LNCAP (cell line): Measurements from ENCODE around the gene FBXL20.

Experiments
- CTCF ChIP-seq: fragments of 450-650 bp; IDR thresholded peaks from 2 replicates; pipeline ENCODE4 v1.5.1; 2017; ENCODE audit warnings: mild to moderate bottlenecking

The FBXL20 gene

GRCh38 chr17:39400547-39401411, 647 bp downstream of the FBXL20 start:
- TF ChIP-seq CTCF: no peak

GRCh38 chr17:39399791-39400190, 1.6 kb downstream of the FBXL20 start:
- TF ChIP-seq CTCF: no peak

GRCh38 chr17:39393736-39394135, 7.7 kb downstream of the FBXL20 start:
- TF ChIP-seq CTCF: peak; percentile 59

- no peak for TF ChIP-seq CTCF
Measured at GRCh38 chr17:39391448-39391847, 10.0 kb downstream of the FBXL20 start.

GRCh38 chr17:39385040-39385439, 16.4 kb downstream of the FBXL20 start:
- no peak for TF ChIP-seq CTCF

- TF ChIP-seq CTCF: no peak
Measured at GRCh38 chr17:39380144-39380543, 21.3 kb downstream of the FBXL20 start.

- TF ChIP-seq CTCF: no peak
Measured at GRCh38 chr17:39376434-39376833, 25.0 kb downstream of the FBXL20 start.
